OCI-LY1 (cell line): ENCODE data around the gene C2orf15.

Source experiments
- H2AFZ ChIP-seq: fragments of 200-600 bp; sonication (generic), shearing (Covaris generic); 2 replicates; pipeline ENCODE4 v1.6.0; 2014; ENCODE audit warnings: antibody characterized with exemption, mild to moderate bottlenecking, low read length
- H3F3A ChIP-seq: fragments of 200-600 bp; sonication (generic), shearing (Covaris generic); 2 replicates; pipeline ENCODE4 v1.6.0; 2014; ENCODE audit warnings: mild to moderate bottlenecking, antibody characterized with exemption, low read length, moderate library complexity; ENCODE audit not compliant: insufficient read depth
- H3K27ac ChIP-seq: fragments of 200-600 bp; sonication (generic); 2 replicates; pipeline ENCODE4 v1.5.1; 2014; ENCODE audit warnings: low read length, mixed run types, mild to moderate bottlenecking, low read depth; ENCODE audit not compliant: poor library complexity, severe bottlenecking
- H3K27me3 ChIP-seq: fragments of 200-600 bp; sonication (generic); 2 replicates; pipeline ENCODE4 v1.6.0; 2014; ENCODE audit warnings: antibody characterized with exemption, mild to moderate bottlenecking, low read length, moderate library complexity; ENCODE audit not compliant: insufficient read depth
- H3K36me3 ChIP-seq: fragments of 200-600 bp; sonication (generic); 2 replicates; pipeline ENCODE4 v1.6.1; 2014; ENCODE audit warnings: mild to moderate bottlenecking, antibody characterized with exemption, low read length, moderate library complexity, mixed read lengths; ENCODE audit not compliant: insufficient read depth
- H3K4me1 ChIP-seq: fragments of 200-600 bp; sonication (generic); 2 replicates; pipeline ENCODE4 v1.5.1; 2014; ENCODE audit warnings: mild to moderate bottlenecking, low read length, moderate library complexity; ENCODE audit not compliant: insufficient read depth, severe bottlenecking
- H3K4me2 ChIP-seq: fragments of 200-600 bp; sonication (generic), shearing (Covaris generic); 2 replicates; pipeline ENCODE4 v1.6.1; 2014; ENCODE audit warnings: low read length
- H3K4me3 ChIP-seq: fragments of 200-600 bp; sonication (generic); 2 replicates; pipeline ENCODE4 v1.5.1; 2014; ENCODE audit warnings: low read length, low read depth, mild to moderate bottlenecking, mixed read lengths; ENCODE audit not compliant: poor library complexity, severe bottlenecking
- H3K79me2 ChIP-seq: fragments of 200-600 bp; shearing (Covaris generic); 2 replicates; pipeline ENCODE4 v1.6.1; 2016; ENCODE audit warnings: mixed run types, low read length, mixed read lengths; ENCODE audit not compliant: insufficient read depth
- H3K9ac ChIP-seq: fragments of 200-600 bp; sonication (generic), shearing (Covaris generic); 2 replicates; pipeline ENCODE4 v1.6.1; 2014; ENCODE audit warnings: mild to moderate bottlenecking, low read length, mixed read lengths
- H3K9me2 ChIP-seq: fragments of 200-600 bp; sonication (generic), shearing (Covaris generic); 2 replicates; pipeline ENCODE4 v1.6.1; 2014; ENCODE audit warnings: low read depth, mild to moderate bottlenecking, low read length, mixed read lengths
- H3K9me3 ChIP-seq: fragments of 200-600 bp; shearing (Covaris generic); 2 replicates; pipeline ENCODE4 v1.6.1; 2014; ENCODE audit warnings: low read length, mixed read lengths
- H4K20me1 ChIP-seq: fragments of 200-600 bp; sonication (generic), shearing (Covaris generic); 2 replicates; pipeline ENCODE4 v1.6.0; 2016; ENCODE audit warnings: mild to moderate bottlenecking, low read length; ENCODE audit not compliant: insufficient read depth
- EZH2 ChIP-seq: fragments of 200-600 bp; sonication (generic), shearing (Covaris generic); IDR thresholded peaks from 2 replicates; pipeline ENCODE4 v1.8.0; 2017; ENCODE audit warnings: borderline replicate concordance, mixed run types, mild to moderate bottlenecking, antibody characterized with exemption, low read length, moderate library complexity, mixed read lengths
- TF ChIP-seq, protein P1 (sequence below): fragments of 200-600 bp; sonication (generic), shearing (Covaris generic); IDR thresholded peaks from 2 replicates; pipeline ENCODE4 v1.5.1; 2017; ENCODE audit warnings: mild to moderate bottlenecking, antibody characterized with exemption, low read length, moderate library complexity, mixed read lengths

Gene C2orf15

DNA sequence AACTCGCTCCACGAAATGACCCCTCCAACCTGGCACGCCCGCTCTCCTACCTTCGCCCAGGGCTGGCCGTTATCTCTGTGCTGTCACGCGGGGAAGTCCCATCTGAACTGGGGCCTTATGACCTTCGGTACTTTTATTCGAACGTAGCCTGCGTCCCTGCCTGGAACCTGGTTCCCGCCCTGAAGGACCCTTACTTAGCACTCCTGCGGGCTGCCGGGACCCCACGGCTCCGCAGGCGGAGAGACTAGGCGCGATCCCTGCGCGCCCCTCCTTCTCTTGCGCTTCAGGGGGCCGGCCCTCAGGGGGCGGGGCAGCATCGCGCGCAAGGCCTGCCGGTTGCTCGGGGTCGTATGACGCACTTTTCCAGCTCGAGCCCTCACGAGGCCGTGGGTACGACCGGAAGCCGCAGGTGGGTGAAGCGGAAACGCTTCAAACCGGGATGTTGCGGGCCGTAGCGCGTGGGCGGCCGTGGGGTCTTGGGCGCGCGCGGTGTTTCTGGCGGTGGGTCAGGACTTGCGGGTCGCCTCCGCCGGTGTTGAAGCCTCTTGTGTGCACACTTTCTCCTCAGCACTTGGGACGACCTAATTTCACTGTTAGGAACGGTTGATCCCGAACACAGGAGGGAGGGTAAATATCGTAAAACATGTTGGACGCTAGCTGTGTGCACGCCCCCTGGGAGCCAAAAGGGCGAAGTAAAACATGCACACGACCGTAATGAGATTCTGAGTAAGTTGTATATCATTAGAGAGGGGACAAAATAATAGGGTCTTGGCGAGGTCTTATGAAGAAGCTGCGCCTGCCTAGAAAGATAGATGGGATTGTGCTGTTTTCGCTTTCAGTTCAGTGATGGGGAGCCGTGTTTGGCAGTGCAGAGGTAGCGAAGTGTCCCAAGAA is 13.4 kb downstream of the C2orf15 start, which contains the start of the genes LIPT1 and TSGA10:
LIPT1 (plus strand) TSS at position 325 of the 894 bp plus-strand sequence. CDS start 6,991 bp downstream, outside the sequence.
TSGA10 (minus strand) TSS at position 300 of the 894 bp plus-strand sequence. CDS start 45,503 bp downstream, outside the sequence.
- peaks cover 9% of the 10 kb centered on the region; the same call in 1 of the 2 replicates for H3K79me2 ChIP-seq
- peaks cover 34% of the 10 kb centered on the region for H3K4me1 ChIP-seq
- no peaks in the 10 kb centered on the region for H3F3A ChIP-seq
- no peaks in the 10 kb centered on the region for H3K9me3 ChIP-seq
- H2AFZ ChIP-seq: peak within 1 kb of the TSS; percentile 34; the same call in 1 of the 2 replicates
- no peaks in the 10 kb centered on the region for H3K9me2 ChIP-seq
- H3K27ac ChIP-seq: peak within 1 kb of the TSS; percentile 66
- peak within 1 kb of the TSS; percentile 95 for H3K9ac ChIP-seq
- H4K20me1 ChIP-seq: no peaks in the 10 kb centered on the region
- H3K4me2 ChIP-seq: peak within 1 kb of the TSS; percentile 96
- no peak for TF ChIP-seq EZH2
- TF ChIP-seq, protein P1, sequence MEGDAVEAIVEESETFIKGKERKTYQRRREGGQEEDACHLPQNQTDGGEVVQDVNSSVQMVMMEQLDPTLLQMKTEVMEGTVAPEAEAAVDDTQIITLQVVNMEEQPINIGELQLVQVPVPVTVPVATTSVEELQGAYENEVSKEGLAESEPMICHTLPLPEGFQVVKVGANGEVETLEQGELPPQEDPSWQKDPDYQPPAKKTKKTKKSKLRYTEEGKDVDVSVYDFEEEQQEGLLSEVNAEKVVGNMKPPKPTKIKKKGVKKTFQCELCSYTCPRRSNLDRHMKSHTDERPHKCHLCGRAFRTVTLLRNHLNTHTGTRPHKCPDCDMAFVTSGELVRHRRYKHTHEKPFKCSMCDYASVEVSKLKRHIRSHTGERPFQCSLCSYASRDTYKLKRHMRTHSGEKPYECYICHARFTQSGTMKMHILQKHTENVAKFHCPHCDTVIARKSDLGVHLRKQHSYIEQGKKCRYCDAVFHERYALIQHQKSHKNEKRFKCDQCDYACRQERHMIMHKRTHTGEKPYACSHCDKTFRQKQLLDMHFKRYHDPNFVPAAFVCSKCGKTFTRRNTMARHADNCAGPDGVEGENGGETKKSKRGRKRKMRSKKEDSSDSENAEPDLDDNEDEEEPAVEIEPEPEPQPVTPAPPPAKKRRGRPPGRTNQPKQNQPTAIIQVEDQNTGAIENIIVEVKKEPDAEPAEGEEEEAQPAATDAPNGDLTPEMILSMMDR: peak; percentile 31; the same call in 1 of the 2 replicates
- peaks cover 19% of the 10 kb centered on the region; the same call in 1 of the 2 replicates for H3K36me3 ChIP-seq
- H3K27me3 ChIP-seq: no peaks in the 10 kb centered on the region
- H3K4me3 ChIP-seq: peak within 1 kb of the TSS; percentile 82

- H2AFZ ChIP-seq: no peak overlapping the region
- peaks cover 6% of the 10 kb centered on the region; the same call in 1 of the 2 replicates for H3K79me2 ChIP-seq
- H3K4me3 ChIP-seq: no peak overlapping the region
- no peaks in the 10 kb centered on the region for H3K9me2 ChIP-seq
- no peak for TF ChIP-seq EZH2
- TF ChIP-seq, protein P1: no peak
- H3K27me3 ChIP-seq: no peaks in the 10 kb centered on the region
- H3K27ac ChIP-seq: no peak overlapping the region
- H3K4me2 ChIP-seq: no peak overlapping the region
- H3K4me1 ChIP-seq: peaks cover 33% of the 10 kb centered on the region
- H4K20me1 ChIP-seq: no peaks in the 10 kb centered on the region
- H3K9ac ChIP-seq: no peak overlapping the region
- H3K9me3 ChIP-seq: no peaks in the 10 kb centered on the region
- H3F3A ChIP-seq: no peaks in the 10 kb centered on the region
- peaks cover 21% of the 10 kb centered on the region; the same call in 1 of the 2 replicates for H3K36me3 ChIP-seq
Observed at GRCh38 chr2:99156891-99157290, 15.4 kb downstream of the C2orf15 start.

GRCh38 chr2:99158599-99158998 is 17.1 kb downstream of the C2orf15 start:
- Histone ChIP-seq H2AFZ (no peak overlapping the region), H3K27ac (no peak overlapping the region), H3K27me3 (no peaks in the 10 kb centered on the region), H3K4me2 (no peak overlapping the region), H3F3A (no peaks in the 10 kb centered on the region), H3K79me2 (peaks cover 6% of the 10 kb centered on the region; the same call in 1 of the 2 replicates), H3K4me3 (no peak overlapping the region), H3K4me1 (peaks cover 19% of the 10 kb centered on the region), H3K36me3 (peaks cover 31% of the 10 kb centered on the region; the same call in 1 of the 2 replicates), H3K9me3 (no peaks in the 10 kb centered on the region), H4K20me1 (no peaks in the 10 kb centered on the region), H3K9ac (no peak overlapping the region), H3K9me2 (no peaks in the 10 kb centered on the region)
- TF ChIP-seq, protein P1: peak; percentile 37
- TF ChIP-seq EZH2: no peak
